Colonic mucosa (tissue), 4 donors: ENCODE results near the gene ERBB4. TPM values are rescaled to one million over a fixed set of nuclear protein-coding genes. Genes with fewer than 3 reads are reported as not detected.
"Not testable (repeated sequence)": the region's sequence is repeated elsewhere in the genome, so short reads cannot be mapped to it uniquely, and the experiment has no call there.

Source experiments
- DNase-seq: peaks from one replicate; pipeline ENCODE4 v3.0.0-alpha.2; 2020
- H3K27ac ChIP-seq: fragments of 200-600 bp; one replicate; pipeline ENCODE4 v1.8.0; 2021
- H3K27me3 ChIP-seq: fragments of 200-600 bp; one replicate; pipeline ENCODE4 v1.8.0; 2021
- H3K36me3 ChIP-seq: fragments of 200-600 bp; one replicate; pipeline ENCODE4 v1.8.0; 2021
- H3K4me1 ChIP-seq: fragments of 200-600 bp; one replicate; pipeline ENCODE4 v1.8.0; 2021; ENCODE audit warnings: mild to moderate bottlenecking
- H3K4me3 ChIP-seq: fragments of 200-600 bp; one replicate; pipeline ENCODE4 v1.8.0; 2021
- H3K9ac ChIP-seq, 2 donors: one replicate each; pipeline ENCODE4 v1.7.0; 2013; ENCODE audit warnings: control low read depth in 2 of 2, low read depth in 2 of 2, low read length in 2 of 2
- H3K9me3 ChIP-seq: fragments of 200-600 bp; one replicate; pipeline ENCODE4 v1.8.0; 2021
- CTCF ChIP-seq: fragments of 200-600 bp; IDR thresholded peaks from one replicate; pipeline ENCODE4 v1.8.0; 2022; ENCODE audit warnings: antibody characterized with exemption, mild to moderate bottlenecking
- intact Hi-C: fragments of 100-400 bp; cut with DNase I; formaldehyde crosslinking; loops from one replicate; pipeline ENCODE4 v1.14.1; 2022
- total RNA-seq, 2 donors: library from RNA; stranded (reverse); fragmentation: NEBNext Ultra II Directional in 1 of 2; extraction: Animal tissue kit (Norgen Biotek cat#: 25700) in 1 of 2; gene quantifications; one replicate each; pipeline ENCODE4 v1.2.1, GENCODE V29; 2021
- donor health status: healthy.
- donor health status: DM: no; HTN: no; CAD: no.
- donor health status: DM: no; HTN: no; CAD: no.

ERBB4 gene
- total RNA-seq, 2 donors from 2014 or later: 0.05 to 0.07 TPM

- H3K27ac ChIP-seq: no peak overlapping the region
- no peak overlapping the region for H3K4me3 ChIP-seq
- H3K9me3 ChIP-seq: no peaks in the 10 kb centered on the region
- H3K4me1 ChIP-seq: no peaks in the 10 kb centered on the region
- no peak for TF ChIP-seq CTCF
- H3K36me3 ChIP-seq: no peaks in the 10 kb centered on the region
- DNase-seq: no peak
- no peaks in the 10 kb centered on the region for H3K27me3 ChIP-seq
- H3K9ac ChIP-seq: no peak overlapping the region
- intact Hi-C loops: no loop called here
Observed at GRCh38 chr2:212242724-212243123, 295.9 kb downstream of the ERBB4 start.

GRCh38 chr2:212238152-212238551, 300.4 kb downstream of the ERBB4 start:
- H3K9ac ChIP-seq, H3K27me3 ChIP-seq, H3K4me1 ChIP-seq, H3K9me3 ChIP-seq, DNase-seq, H3K27ac ChIP-seq, intact Hi-C loops, H3K36me3 ChIP-seq, H3K4me3 ChIP-seq: not testable (repeated sequence)

GRCh38 chr2:212237350-212238095, 301.1 kb downstream of the ERBB4 start:
- no peak overlapping the region for H3K9ac ChIP-seq
- no peak for DNase-seq
- no peak overlapping the region for H3K27ac ChIP-seq
- no peaks in the 10 kb centered on the region for H3K27me3 ChIP-seq
- no peaks in the 10 kb centered on the region for H3K36me3 ChIP-seq
- H3K4me1 ChIP-seq: no peaks in the 10 kb centered on the region
- no peaks in the 10 kb centered on the region for H3K9me3 ChIP-seq
- no peak overlapping the region for H3K4me3 ChIP-seq
- intact Hi-C loops: no loop called here
- TF ChIP-seq CTCF: no peak

GRCh38 chr2:212228743-212229171, 309.8 kb downstream of the ERBB4 start:
- DNase-seq: no peak
- H3K27ac ChIP-seq: no peak overlapping the region
- intact Hi-C loops: no loop called here

GRCh38 chr2:212227755-212228154, 310.8 kb downstream of the ERBB4 start:
- Histone ChIP-seq H3K9ac (no peak overlapping the region), H3K4me1 (no peaks in the 10 kb centered on the region), H3K27ac (no peak overlapping the region), H3K4me3 (no peak overlapping the region), H3K36me3 (no peaks in the 10 kb centered on the region), H3K9me3 (no peaks in the 10 kb centered on the region), H3K27me3 (no peaks in the 10 kb centered on the region)
- intact Hi-C loops: no loop called here
- no peak for TF ChIP-seq CTCF
- DNase-seq: no peak

More at GRCh38 chr2:212228743-212229171, 309.8 kb downstream of the ERBB4 start:
- TF ChIP-seq CTCF: no peak
- Histone ChIP-seq H3K9me3 (no peaks in the 10 kb centered on the region), H3K36me3 (no peaks in the 10 kb centered on the region), H3K27me3 (no peaks in the 10 kb centered on the region), H3K9ac (no peak overlapping the region), H3K4me1 (no peaks in the 10 kb centered on the region), H3K4me3 (no peak overlapping the region)

- Histone ChIP-seq H3K36me3 (no peaks in the 10 kb centered on the region), H3K4me3 (no peak overlapping the region), H3K9ac (no peak overlapping the region), H3K27me3 (no peaks in the 10 kb centered on the region), H3K4me1 (no peaks in the 10 kb centered on the region), H3K9me3 (no peaks in the 10 kb centered on the region), H3K27ac (no peak overlapping the region)
- no peak for TF ChIP-seq CTCF
- intact Hi-C loops: no loop called here
- DNase-seq: no peak
Observed at GRCh38 chr2:212226114-212226513, 312.5 kb downstream of the ERBB4 start.
